Mucosa of rectum (tissue), 2 donors: ENCODE measurements around the gene CLSTN1.
"Not testable (repeated sequence)": the region's sequence is repeated elsewhere in the genome, so short reads cannot be mapped to it uniquely, and the experiment has no call there.

Experiments
- H3K27ac ChIP-seq, 2 donors: one replicate each; pipeline ENCODE4 v1.7.0; 2013; ENCODE audit warnings: inconsistent platforms in 2 of 2, low read depth in 2 of 2, low read length in 2 of 2
- H3K27me3 ChIP-seq, 2 donors: one replicate each; pipeline ENCODE4 v1.7.0; 2013; ENCODE audit warnings: low read length in 2 of 2; ENCODE audit not compliant: control insufficient read depth in 2 of 2, insufficient read depth in 2 of 2
- H3K36me3 ChIP-seq, 2 donors: one replicate each; pipeline ENCODE4 v1.7.0; 2013; ENCODE audit warnings: low read length in 2 of 2; ENCODE audit not compliant: control insufficient read depth in 2 of 2, insufficient read depth in 2 of 2
- H3K4me1 ChIP-seq, 2 donors: one replicate each; pipeline ENCODE4 v1.7.0; 2013; ENCODE audit warnings: low read length in 2 of 2, mild to moderate bottlenecking in 1 of 2; ENCODE audit not compliant: control insufficient read depth in 2 of 2, insufficient read depth in 2 of 2
- H3K4me3 ChIP-seq, 2 donors: one replicate each; pipeline ENCODE4 v1.7.0; 2013; ENCODE audit warnings: low read length in 2 of 2
- H3K9ac ChIP-seq, 2 donors: one replicate each; pipeline ENCODE4 v1.7.0; 2013; ENCODE audit warnings: low read length in 2 of 2, low read depth in 1 of 2, mild to moderate bottlenecking in 1 of 2
- H3K9me3 ChIP-seq, 2 donors: one replicate each; pipeline ENCODE4 v1.7.0; 2013; ENCODE audit warnings: low read length in 2 of 2; ENCODE audit not compliant: control insufficient read depth in 2 of 2
- donor health status: healthy.
- donor health status: Normal muscosa, but diverticular disease.

CLSTN1 gene

DNA sequence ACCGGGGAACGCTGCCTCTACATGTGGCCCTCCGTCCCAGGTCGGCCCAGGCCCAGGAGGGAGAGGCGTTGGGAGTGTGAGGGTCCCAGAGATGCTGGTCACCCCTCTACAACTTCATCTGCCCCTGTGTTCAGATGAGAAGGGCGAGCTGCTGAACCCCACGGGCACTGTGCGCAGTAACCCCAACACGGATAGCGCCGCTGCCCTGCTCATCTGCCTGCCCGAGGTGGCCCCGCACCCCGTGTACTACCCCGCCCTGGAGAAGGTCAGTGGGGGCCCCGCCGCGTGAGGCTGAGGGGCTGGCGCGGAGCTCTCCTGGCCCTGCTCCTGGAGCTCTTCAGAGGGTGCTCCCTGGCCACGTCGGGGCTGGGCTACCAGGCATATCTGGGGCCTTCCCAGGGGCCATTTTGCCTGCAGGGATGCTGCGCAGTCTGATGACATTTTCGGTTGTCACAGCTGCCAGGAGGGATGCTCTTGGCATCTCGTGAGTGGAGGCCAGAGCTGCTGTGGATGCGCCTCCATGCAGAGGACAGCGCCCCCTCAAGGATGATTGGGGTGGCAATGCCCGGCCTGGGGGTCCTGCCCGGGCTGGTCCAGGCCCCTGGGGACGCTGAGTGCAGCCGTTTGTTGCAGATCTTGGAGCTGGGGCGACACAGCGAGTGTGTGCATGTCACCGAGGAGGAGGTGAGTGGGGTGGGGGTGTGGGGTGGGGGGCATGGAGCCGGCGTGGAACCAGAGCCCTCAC lies 103.6 kb downstream of the CLSTN1 start:
- no peak overlapping the region for H3K4me3 ChIP-seq
- H3K9me3 ChIP-seq, result no peaks in the 10 kb centered on the region
- peaks cover 6 to 12% of the 10 kb centered on the region in 2 donors for H3K4me1 ChIP-seq
- H3K9ac ChIP-seq, result no peak overlapping the region
- H3K36me3 ChIP-seq, result peaks cover 8 to 31% of the 10 kb centered on the region in 2 donors
- H3K27ac ChIP-seq, result no peak overlapping the region
- no peaks in the 10 kb centered on the region for H3K27me3 ChIP-seq

GRCh38 chr1:9718006-9718680 lies 105.6 kb downstream of the CLSTN1 start:
- Histone ChIP-seq H3K9ac (no peak overlapping the region), H3K27me3 (no peaks in the 10 kb centered on the region), H3K9me3 (no peaks in the 10 kb centered on the region), H3K27ac (peak overlapping the region; percentile 60 to 77), H3K4me1 (peaks cover 6 to 12% of the 10 kb centered on the region in 2 donors), H3K36me3 (peaks cover 7 to 20% of the 10 kb centered on the region in 2 donors), H3K4me3 (peak overlapping the region in 1 of 2 donors; percentile 57)

DNA sequence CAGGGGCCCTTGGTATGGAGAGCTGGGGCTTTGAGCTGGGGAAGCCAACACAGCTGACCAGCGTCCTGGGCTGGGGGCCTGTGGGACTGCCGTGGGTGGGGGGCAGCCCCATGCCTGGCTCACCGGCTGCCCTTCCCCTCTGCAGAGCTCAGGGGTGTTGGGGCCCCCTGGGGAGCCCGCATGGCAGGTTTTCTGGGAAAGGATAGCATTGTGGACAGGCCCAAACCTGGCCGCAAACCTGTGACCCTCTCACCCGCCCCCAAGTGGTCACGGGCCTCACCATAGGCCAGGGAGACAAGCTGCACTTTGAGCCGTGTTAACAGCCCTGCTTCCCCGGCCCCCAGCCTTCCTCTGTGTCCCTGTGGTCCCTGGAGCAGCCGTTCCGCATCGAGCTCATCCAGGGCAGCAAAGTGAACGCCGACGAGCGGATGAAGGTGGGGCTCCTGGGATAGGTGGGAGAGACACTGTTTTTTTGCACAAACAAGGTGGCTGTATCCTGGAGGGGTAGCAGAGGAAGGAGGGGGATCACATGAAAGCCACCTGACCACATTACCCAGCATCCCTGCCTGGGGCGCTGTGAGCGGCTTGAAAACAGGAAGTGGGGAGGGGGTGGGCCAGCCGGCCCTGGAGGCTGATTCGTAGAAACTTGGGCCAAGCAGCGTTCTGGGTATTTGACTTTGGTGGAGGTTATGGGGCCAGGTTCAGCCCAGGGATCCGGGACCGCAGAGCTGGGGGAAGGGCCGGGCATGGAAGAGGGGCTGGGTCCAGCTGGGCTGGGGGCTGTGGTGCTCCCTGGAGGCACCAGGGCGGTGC lies 106.4 kb downstream of the CLSTN1 start:
- no peaks in the 10 kb centered on the region for H3K9me3 ChIP-seq
- H3K36me3 ChIP-seq, result peaks cover 0 to 13% of the 10 kb centered on the region in 2 donors
- H3K4me1 ChIP-seq, result peaks cover 6 to 12% of the 10 kb centered on the region in 2 donors
- H3K27ac ChIP-seq, result peak overlapping the region; percentile 60 to 77
- H3K27me3 ChIP-seq, result no peaks in the 10 kb centered on the region
- H3K4me3 ChIP-seq, result peak overlapping the region in 1 of 2 donors; percentile 57
- H3K9ac ChIP-seq, result peak overlapping the region; percentile 39 to 41

DNA sequence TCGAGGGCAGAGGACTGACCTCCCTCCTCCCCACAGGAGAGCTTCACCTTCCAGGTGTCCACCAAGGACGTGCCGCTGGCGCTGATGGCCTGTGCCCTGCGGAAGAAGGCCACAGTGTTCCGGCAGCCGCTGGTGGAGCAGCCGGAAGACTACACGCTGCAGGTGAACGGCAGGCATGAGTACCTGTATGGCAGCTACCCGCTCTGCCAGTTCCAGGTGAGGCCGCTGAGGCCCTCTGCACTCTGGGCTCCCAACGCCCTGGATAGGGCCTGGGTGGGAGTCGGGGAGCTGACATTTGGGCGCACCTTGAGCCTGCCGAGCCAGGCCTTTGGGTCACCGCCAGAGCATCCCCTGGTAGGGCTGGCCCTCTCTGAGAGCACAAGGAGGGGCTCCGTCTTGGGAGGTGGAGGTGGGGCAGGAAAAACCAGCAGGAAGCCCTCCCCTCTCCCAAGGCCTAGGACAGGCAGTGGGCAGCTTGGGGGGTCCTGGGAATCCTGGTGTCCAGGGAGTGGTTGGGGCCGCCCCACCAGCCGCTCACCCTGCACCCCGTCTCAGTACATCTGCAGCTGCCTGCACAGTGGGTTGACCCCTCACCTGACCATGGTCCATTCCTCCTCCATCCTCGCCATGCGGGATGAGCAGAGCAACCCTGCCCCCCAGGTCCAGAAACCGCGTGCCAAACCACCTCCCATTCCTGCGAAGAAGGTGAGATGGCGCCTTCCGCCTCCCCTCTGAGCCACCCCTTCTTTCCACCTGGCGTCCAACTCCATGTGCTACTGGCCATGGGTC lies 107.2 kb downstream of the CLSTN1 start:
- Histone ChIP-seq H3K9ac (peak overlapping the region; percentile 39 to 41), H3K27ac (peak overlapping the region; percentile 60 to 74), H3K9me3 (no peaks in the 10 kb centered on the region), H3K36me3 (peaks cover 0 to 9% of the 10 kb centered on the region in 2 donors), H3K27me3 (no peaks in the 10 kb centered on the region), H3K4me1 (peaks cover 6 to 12% of the 10 kb centered on the region in 2 donors), H3K4me3 (peak overlapping the region in 1 of 2 donors; percentile 57)

DNA sequence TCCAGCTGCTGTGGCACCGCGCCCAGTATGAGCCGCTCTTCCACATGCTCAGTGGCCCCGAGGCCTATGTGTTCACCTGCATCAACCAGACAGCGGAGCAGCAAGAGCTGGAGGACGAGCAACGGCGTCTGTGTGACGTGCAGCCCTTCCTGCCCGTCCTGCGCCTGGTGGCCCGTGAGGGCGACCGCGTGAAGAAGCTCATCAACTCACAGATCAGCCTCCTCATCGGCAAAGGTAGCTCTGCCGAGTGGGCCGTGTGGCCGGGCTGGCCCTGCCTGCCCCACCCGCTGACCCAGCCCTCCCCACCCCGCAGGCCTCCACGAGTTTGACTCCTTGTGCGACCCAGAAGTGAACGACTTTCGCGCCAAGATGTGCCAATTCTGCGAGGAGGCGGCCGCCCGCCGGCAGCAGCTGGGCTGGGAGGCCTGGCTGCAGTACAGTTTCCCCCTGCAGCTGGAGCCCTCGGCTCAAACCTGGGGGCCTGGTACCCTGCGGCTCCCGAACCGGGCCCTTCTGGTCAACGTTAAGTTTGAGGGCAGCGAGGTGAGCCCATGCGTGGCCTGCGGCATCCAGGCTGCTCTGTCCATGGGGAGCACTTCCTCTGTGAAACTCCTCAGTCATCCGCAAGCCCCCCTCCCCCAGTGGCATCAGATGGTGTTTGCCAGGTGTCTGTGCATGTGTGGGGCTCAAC lies 108.1 kb downstream of the CLSTN1 start:
- Histone ChIP-seq H3K27ac (peak overlapping the region in 1 of 2 donors; percentile 74), H3K9me3 (no peaks in the 10 kb centered on the region), H3K4me3 (no peak overlapping the region), H3K36me3 (peaks cover 0 to 2% of the 10 kb centered on the region in 2 donors), H3K27me3 (no peaks in the 10 kb centered on the region), H3K4me1 (peaks cover 6 to 10% of the 10 kb centered on the region in 2 donors), H3K9ac (no peak overlapping the region)

- no peak overlapping the region for H3K4me3 ChIP-seq
- peaks cover 0 to 5% of the 10 kb centered on the region in 2 donors for H3K36me3 ChIP-seq
- no peak overlapping the region for H3K9ac ChIP-seq
Measured at GRCh38 chr1:9714257-9714718, 109.5 kb downstream of the CLSTN1 start.

GRCh38 chr1:9712767-9713166 lies 111.0 kb downstream of the CLSTN1 start:
- H3K4me1 ChIP-seq, H3K36me3 ChIP-seq, H3K9me3 ChIP-seq, H3K9ac ChIP-seq, H3K27ac ChIP-seq, H3K27me3 ChIP-seq, H3K4me3 ChIP-seq: not testable (repeated sequence)

More at GRCh38 chr1:9714257-9714718, 109.5 kb downstream of the CLSTN1 start:
- Histone ChIP-seq H3K9me3 (no peaks in the 10 kb centered on the region), H3K4me1 (peaks cover 6 to 10% of the 10 kb centered on the region in 2 donors), H3K27me3 (no peaks in the 10 kb centered on the region), H3K27ac (no peak overlapping the region)

DNA sequence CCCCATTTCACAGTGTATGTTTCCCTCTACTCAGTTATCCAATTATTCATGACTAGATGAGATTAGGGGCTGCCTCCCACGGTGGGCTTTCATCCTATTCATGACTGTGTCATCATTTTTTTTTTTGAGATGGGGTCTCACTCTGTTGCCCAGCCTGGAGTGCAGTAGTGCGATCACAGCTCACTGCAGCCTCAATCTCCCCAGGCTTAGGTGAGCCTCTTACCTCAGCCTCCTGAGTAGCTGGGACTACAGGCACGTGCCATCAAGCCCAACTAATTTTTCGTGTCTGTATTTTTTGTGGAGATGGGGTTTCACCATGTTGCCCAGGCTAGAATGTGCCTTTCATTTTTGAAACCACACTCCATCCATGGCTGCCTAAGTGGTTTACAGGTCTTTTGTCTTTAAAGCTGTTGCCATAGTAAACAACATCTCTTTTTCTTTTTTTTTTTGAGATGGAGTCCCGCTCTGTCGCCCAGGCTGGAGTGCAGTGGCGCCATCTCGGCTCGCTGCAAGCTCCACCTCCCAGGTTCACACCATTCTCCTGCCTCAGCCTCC lies 112.2 kb downstream of the CLSTN1 start:
- Histone ChIP-seq H3K9me3 (no peaks in the 10 kb centered on the region), H3K36me3 (peaks cover 0 to 3% of the 10 kb centered on the region in 2 donors), H3K4me1 (no peaks in the 10 kb centered on the region), H3K9ac (no peak overlapping the region), H3K27ac (no peak overlapping the region), H3K27me3 (no peaks in the 10 kb centered on the region), H3K4me3 (no peak overlapping the region)

DNA sequence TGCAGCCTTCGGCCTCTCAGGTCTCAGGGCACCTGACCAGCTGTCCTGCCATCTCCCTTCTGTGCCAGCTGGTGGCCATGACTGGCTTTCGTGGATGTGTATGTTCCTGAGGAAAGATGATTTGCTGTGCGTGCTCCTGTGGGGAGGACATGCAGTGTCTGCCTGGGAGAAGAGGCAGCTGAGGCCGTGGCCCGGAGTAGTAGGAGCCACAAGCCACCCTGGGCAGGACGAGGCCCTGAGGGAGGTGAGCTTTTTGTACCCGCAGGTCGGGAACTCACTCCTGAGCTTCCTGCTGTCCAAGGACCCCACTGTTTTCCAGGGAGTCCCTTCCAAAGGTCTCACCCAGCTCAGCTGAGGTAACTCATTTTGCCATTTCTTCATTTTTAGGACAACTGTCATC lies 113.7 kb downstream of the CLSTN1 start:
- H3K4me3 ChIP-seq, result no peak overlapping the region
- H3K27ac ChIP-seq, result no peak overlapping the region
- H3K36me3 ChIP-seq, result peaks cover 0 to 3% of the 10 kb centered on the region in 2 donors
- H3K4me1 ChIP-seq, result no peaks in the 10 kb centered on the region
- no peaks in the 10 kb centered on the region for H3K27me3 ChIP-seq
- no peak overlapping the region for H3K9ac ChIP-seq
- H3K9me3 ChIP-seq, result no peaks in the 10 kb centered on the region
